HL-60 (cell line): ENCODE measurements around the gene GRIA3.

Experiments used
- DNase-seq, 2 experiments: peaks; one replicate each; pipeline ENCODE4 v3.0.0-alpha.2; 2010 to 2020; ENCODE audit warnings: low read depth in 1 of 2, low spot score in 1 of 2
- H3K27ac ChIP-seq: fragments of 250-450 bp; sonication (Bioruptor Pico); replicated peaks from 2 replicates; pipeline ENCODE4 v1.5.1; 2020; ENCODE audit warnings: mild to moderate bottlenecking, moderate library complexity
- H3K27me3 ChIP-seq: fragments of 250-450 bp; sonication (Bioruptor Pico); 2 replicates; pipeline ENCODE4 v1.5.1; 2021; ENCODE audit warnings: mild to moderate bottlenecking, moderate library complexity; ENCODE audit not compliant: insufficient read depth, poor library complexity, severe bottlenecking
- H3K4me3 ChIP-seq: replicated peaks from 2 replicates; pipeline ENCODE4 v1.5.1; 2011; ENCODE audit warnings: mild to moderate bottlenecking, control low read depth, low read length; ENCODE audit not compliant: insufficient read depth
- GABPA ChIP-seq: IDR thresholded peaks from 2 replicates; pipeline ENCODE4 v1.6.1; 2012; ENCODE audit warnings: low read depth
- POLR2AphosphoS5 ChIP-seq: IDR thresholded peaks from 2 replicates; pipeline ENCODE4 v1.6.1; 2012; ENCODE audit warnings: low read depth
- SPI1 ChIP-seq: IDR thresholded peaks from 2 replicates; pipeline ENCODE4 v1.6.1; 2012; ENCODE audit warnings: low read depth, mild to moderate bottlenecking, borderline replicate concordance
- TF ChIP-seq, protein P1 (sequence below): IDR thresholded peaks from one replicate; pipeline ENCODE4 v1.5.1; 2011; ENCODE audit warnings: low read length, control low read depth, inconsistent platforms; ENCODE audit not compliant: insufficient read depth
- TF ChIP-seq, protein P2 (sequence below): IDR thresholded peaks from 2 replicates; pipeline ENCODE4 v1.6.1; 2012; ENCODE audit warnings: low read depth; ENCODE audit not compliant: insufficient replicate concordance

GRIA3 gene

GRCh38 chrX:123274796-123275195, 90.7 kb downstream of the GRIA3 start:
- Histone ChIP-seq H3K4me3 (no peak overlapping the region), H3K27ac (no peak overlapping the region), H3K27me3 (no peaks in the 10 kb centered on the region)
- TF ChIP-seq POLR2AphosphoS5 (no peak), SPI1 (no peak), GABPA (no peak)
- TF ChIP-seq, protein P1, sequence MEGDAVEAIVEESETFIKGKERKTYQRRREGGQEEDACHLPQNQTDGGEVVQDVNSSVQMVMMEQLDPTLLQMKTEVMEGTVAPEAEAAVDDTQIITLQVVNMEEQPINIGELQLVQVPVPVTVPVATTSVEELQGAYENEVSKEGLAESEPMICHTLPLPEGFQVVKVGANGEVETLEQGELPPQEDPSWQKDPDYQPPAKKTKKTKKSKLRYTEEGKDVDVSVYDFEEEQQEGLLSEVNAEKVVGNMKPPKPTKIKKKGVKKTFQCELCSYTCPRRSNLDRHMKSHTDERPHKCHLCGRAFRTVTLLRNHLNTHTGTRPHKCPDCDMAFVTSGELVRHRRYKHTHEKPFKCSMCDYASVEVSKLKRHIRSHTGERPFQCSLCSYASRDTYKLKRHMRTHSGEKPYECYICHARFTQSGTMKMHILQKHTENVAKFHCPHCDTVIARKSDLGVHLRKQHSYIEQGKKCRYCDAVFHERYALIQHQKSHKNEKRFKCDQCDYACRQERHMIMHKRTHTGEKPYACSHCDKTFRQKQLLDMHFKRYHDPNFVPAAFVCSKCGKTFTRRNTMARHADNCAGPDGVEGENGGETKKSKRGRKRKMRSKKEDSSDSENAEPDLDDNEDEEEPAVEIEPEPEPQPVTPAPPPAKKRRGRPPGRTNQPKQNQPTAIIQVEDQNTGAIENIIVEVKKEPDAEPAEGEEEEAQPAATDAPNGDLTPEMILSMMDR, result no peak
- TF ChIP-seq, protein P2, sequence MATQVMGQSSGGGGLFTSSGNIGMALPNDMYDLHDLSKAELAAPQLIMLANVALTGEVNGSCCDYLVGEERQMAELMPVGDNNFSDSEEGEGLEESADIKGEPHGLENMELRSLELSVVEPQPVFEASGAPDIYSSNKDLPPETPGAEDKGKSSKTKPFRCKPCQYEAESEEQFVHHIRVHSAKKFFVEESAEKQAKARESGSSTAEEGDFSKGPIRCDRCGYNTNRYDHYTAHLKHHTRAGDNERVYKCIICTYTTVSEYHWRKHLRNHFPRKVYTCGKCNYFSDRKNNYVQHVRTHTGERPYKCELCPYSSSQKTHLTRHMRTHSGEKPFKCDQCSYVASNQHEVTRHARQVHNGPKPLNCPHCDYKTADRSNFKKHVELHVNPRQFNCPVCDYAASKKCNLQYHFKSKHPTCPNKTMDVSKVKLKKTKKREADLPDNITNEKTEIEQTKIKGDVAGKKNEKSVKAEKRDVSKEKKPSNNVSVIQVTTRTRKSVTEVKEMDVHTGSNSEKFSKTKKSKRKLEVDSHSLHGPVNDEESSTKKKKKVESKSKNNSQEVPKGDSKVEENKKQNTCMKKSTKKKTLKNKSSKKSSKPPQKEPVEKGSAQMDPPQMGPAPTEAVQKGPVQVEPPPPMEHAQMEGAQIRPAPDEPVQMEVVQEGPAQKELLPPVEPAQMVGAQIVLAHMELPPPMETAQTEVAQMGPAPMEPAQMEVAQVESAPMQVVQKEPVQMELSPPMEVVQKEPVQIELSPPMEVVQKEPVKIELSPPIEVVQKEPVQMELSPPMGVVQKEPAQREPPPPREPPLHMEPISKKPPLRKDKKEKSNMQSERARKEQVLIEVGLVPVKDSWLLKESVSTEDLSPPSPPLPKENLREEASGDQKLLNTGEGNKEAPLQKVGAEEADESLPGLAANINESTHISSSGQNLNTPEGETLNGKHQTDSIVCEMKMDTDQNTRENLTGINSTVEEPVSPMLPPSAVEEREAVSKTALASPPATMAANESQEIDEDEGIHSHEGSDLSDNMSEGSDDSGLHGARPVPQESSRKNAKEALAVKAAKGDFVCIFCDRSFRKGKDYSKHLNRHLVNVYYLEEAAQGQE, result no peak
- DNase-seq, result no peak

DNA sequence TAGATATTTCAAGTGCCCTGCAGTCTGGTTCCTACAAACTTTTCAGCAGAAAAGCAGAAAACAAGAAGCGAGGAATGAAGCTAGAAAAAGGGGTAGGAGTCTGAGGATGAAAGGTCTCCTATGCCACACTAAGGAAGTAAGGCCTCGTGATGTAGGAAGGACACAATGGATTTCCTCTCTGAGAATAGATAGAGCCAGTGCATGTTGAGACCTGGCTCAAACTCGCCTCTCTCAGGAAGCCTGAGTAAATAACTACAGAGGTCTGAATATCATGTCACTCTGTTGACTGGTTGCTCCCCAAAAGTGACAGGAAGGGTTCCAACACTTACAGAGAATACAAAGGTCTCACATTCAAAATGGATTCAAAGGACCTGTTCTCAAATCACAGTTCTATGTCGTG, 93.3 kb downstream of the GRIA3 start:
- TF ChIP-seq, protein P1, result no peak
- TF ChIP-seq, protein P2, result no peak
- TF ChIP-seq GABPA (no peak), POLR2AphosphoS5 (no peak), SPI1 (no peak)
- H3K27me3 ChIP-seq, result no peaks in the 10 kb centered on the region
- H3K4me3 ChIP-seq, result no peak overlapping the region
- no peak overlapping the region for H3K27ac ChIP-seq
- no peak for DNase-seq

DNA sequence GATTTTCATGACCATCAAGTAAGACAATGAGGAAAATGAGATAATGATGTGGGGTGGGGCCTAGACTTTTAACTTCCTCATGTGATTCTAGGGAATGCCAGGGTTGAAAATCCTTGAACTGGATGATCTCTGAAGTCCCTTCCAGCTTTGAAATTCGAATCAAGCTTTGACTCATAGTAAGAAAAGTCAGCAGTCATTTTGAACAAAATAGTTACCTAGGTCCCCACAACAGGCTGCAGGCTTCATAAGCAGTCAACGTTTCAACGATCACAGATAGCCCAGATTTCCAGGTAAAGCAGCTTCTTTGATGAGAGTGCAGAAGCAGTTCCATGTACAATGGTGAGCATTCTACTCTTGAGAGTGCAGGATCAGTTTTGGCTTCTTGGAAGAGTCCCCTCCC, 93.7 kb downstream of the GRIA3 start:
- TF ChIP-seq GABPA, result no peak
- TF ChIP-seq, protein P2, result no peak
- no peak for TF ChIP-seq POLR2AphosphoS5
- TF ChIP-seq, protein P1, result no peak
- no peak for TF ChIP-seq SPI1

More for the DNA sequence above, 93.7 kb downstream of the GRIA3 start:
- no peaks in the 10 kb centered on the region for H3K27me3 ChIP-seq
- H3K27ac ChIP-seq, result no peak overlapping the region
- H3K4me3 ChIP-seq, result no peak overlapping the region
- DNase-seq, result no peak
